HG03354 (cell line): ENCODE results near the gene MAP6.
A peak's percentile ranks its signal among the peaks of the same experiment; 100 is the strongest.
"Not testable (repeated sequence)": the region's sequence is repeated elsewhere in the genome, so short reads cannot be mapped to it uniquely, and the experiment has no call there.

Source experiments
- ATAC-seq: cut with Tn5 transposase; IDR thresholded peaks from one replicate; pipeline ENCODE4 v1.9.1; 2021; ENCODE audit warnings: mild to moderate bottlenecking; ENCODE audit not compliant: unreplicated experiment, poor library complexity, severe bottlenecking

Gene MAP6

GRCh38 chr11:75596914-75597313 is 71.9 kb downstream of the MAP6 start:
- no peak for ATAC-seq

GRCh38 chr11:75595429-75595828 is 73.4 kb downstream of the MAP6 start:
- ATAC-seq: no peak

GRCh38 chr11:75594211-75594610 is 74.6 kb downstream of the MAP6 start:
- no peak for ATAC-seq

GRCh38 chr11:75593286-75593915 is 75.4 kb downstream of the MAP6 start:
- no peak for ATAC-seq

GRCh38 chr11:75592715-75593114 is 76.1 kb downstream of the MAP6 start:
- ATAC-seq: no peak

DNA sequence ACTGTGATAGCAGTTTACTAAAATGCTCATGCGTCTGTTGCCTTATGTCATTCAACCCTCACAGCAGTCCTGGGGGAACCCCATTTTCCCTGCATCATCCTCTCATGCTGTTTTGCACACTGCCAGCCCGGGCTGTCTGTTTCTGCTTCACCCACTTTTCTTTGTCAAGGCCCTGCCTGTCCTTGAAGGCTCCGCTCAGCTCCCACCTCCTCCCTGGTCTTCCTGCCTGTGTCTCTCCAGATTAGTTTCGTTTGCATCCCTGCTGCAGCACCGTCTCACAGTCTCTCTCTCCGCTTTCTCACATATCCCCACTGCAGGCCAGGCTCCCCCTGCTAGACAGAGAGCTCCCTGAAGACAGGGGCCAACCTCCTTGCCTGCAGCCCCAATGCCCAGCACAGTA is 76.9 kb downstream of the MAP6 start:
- no peak for ATAC-seq

GRCh38 chr11:75591371-75591770 is 77.5 kb downstream of the MAP6 start:
- ATAC-seq: no peak

DNA sequence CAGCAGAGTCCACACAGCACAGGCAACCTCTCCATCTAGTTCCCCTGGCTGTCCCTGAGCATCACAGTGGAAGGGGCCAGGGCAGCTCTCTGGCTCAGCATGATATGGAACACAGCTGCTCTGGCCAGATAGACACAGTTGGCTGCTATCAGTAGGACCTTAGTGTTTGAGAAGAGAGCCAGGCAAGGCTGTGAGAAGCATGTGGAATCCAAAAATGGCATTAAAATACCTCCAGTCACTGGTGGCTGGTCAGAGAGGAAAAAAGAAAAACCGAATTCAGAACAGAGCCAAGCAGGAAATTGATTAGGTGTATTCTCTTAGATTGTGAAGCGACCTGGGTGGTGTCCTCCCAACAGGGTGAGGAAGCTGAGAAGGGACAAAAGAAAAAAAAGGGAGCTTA is 78.9 kb downstream of the MAP6 start:
- ATAC-seq: no peak

GRCh38 chr11:75589051-75589450 is 79.8 kb downstream of the MAP6 start:
- no peak for ATAC-seq

DNA sequence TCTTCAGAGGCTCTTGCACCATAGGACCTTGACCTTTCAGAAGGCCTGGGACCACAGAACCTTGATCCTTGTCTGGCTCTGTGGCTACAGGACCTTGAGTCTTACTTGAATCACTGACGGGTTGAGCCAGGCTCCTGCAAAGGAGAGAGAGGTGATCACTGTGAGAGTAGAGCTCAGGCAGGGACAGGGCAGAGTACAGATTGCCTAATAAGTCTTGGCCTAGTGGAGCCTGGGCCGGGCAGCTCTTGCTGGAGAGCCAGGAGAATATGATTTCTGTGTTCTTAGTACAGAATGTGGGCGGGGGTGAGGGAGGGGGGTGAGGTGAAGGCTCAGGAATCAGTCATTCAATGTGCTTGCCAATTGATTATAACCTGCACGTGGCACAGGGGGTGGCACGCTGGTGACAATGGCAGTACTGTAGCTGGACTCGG is 80.8 kb downstream of the MAP6 start:
- ATAC-seq: no peak

DNA sequence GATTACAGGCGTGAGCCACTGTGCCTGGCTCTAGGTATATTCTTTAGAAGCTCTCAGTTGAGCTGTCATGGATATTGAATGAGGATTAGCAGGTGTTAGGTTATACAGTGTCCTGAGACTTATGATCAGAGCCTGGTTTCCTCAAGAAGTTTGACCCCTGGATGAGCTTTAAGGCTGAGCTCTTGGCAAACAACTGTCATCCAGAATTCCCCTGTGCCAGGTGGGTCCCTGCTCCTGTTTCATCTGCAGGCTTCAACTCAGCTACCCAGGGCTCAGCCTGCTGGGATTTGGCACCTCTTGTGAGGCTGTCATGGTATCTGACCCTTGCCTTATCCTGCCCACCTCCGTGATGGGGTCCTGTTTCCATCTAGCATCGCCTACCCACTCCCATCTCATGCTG is 82.4 kb downstream of the MAP6 start:
- ATAC-seq: no peak

DNA sequence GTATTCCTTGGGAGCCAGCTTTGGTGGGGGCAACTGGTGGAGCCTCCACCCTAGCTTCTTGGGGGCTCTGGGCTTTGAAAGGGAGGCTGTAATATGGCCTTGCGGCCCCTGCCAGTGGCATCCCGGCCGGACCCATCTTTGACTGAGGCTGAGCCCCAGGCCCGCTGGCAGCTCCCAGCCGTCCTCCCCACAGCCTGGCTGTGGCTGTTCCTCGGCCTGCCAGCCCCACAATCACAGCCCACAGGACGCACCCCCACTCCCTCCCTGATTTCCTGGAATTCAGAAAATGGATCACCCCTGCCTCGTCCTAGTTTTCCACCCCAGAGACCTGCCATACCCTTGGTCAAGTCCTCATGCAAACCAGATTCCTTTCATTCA is 83.6 kb downstream of the MAP6 start:
- no peak for ATAC-seq

GRCh38 chr11:75584659-75585292 is 84.1 kb downstream of the MAP6 start:
- ATAC-seq: not testable (repeated sequence)

DNA sequence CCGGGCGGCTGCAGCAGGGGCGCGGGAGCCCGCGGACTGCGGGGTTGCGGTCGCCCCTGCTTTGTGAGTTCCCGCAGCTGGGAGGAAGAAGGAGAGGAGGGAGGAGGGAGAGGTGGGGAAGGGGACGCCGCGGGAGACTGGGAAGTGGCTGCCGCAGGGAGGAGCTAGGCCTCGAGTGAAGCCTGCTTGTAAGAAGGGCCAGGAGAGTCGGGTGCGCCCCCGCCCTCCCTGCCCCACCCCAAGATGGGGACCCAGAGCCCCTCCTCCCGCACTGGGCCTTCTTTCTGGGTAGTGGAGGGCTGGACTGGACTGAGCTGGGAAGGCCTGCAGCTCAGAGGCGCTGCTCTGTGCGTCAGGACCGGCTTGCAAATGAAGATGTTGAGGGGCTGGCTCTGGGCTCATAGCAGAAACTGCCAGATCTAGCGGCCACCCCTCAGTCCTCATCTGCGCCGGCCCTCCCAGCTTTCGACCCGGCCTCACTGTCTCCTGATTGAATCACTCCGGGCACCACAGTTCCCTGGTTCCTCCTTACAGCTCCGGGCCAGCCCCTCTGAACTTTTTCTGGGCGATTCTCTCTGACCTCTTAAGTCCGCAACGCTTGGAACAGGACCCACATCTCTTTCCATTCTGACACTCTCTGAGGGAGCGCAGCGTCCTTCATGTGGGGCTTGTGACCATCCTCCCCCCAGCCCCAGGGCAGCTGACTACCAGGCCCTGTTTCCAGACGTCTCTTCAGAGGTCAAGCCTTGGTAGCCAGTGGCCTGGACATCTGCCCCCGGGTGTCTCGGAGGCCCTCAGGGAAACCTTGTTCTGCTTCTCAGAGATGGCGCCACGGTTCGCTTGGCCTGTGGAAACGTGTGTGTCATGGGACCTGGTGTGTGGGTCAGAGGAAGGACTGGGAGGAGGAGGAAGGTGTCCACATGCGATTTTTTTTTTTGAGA is 84.8 kb downstream of the MAP6 start:
- ATAC-seq: no peak

- ATAC-seq: peak; percentile 79
These were observed 85.7 kb downstream of the MAP6 start for GRCh38 chr11:75582895-75583717.

GRCh38 chr11:75582506-75582894 is 86.3 kb downstream of the MAP6 start:
- ATAC-seq: no peak

DNA sequence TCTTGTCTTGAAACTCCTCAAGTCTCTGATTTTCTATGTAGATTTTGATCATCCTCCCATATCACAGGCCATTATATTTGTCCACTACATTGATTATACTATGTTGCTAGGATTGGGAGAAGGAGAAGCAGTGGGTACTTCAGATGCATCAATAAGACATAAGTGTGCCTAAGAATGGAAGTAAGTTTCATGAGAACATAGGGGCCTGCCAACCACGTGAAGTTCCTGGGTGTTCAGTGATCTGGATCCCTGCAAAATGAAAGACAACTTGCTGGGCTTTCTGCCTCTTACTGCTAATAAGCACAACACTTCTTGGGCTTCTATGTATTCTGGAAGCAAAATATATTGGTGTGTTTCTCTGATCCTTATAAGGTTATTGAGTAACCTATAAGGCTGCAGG is 89.0 kb downstream of the MAP6 start:
- ATAC-seq: no peak

GRCh38 chr11:75578977-75579376 is 89.9 kb downstream of the MAP6 start:
- no peak for ATAC-seq

DNA sequence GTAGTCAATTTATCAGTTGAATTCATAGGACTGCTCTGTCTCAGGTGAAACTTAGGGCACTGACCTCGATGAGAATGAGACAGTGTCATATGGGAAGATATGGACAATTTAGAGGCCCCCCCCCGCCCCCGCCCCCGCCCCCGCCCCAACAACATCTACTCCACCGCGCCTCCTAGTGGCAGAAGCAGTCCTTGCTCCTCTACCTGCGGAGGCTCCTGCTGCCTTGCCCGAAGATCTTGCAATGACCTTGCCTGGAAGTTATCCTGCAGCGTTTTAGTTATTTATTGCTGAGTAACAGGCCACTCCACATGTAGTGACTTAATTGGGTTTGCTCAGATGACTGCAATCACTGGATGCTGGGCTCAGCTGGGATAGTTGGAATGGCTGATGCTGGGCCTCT is 91.6 kb downstream of the MAP6 start:
- no peak for ATAC-seq

- ATAC-seq: peak; percentile 60
These were observed 92.3 kb downstream of the MAP6 start for GRCh38 chr11:75576499-75576918.
